Measurements from ENCODE around the gene GPATCH4.
"Not testable (repeated sequence)": the region's sequence is repeated elsewhere in the genome, so short reads cannot be mapped to it uniquely, and the experiment has no call there.

GPATCH4 gene

GRCh38 chr1:156591181-156591431 lies 10.2 kb downstream of the GPATCH4 start:
- H3K27me3 ChIP-seq (ENCODE audit: control insufficient read depth in 2 of 2, insufficient read depth in 2 of 2, low read length in 2 of 2) = no peaks in the 10 kb centered on the region
- no peaks in the 10 kb centered on the region for H3K9me3 ChIP-seq (ENCODE audit: control insufficient read depth in 2 of 2, low read length in 2 of 2)
- peaks cover 10 to 25% of the 10 kb centered on the region in 2 donors for H3K36me3 ChIP-seq (ENCODE audit: control insufficient read depth in 2 of 2, insufficient read depth in 2 of 2, low read length in 2 of 2)
- peaks cover 11 to 12% of the 10 kb centered on the region in 2 donors for H3K4me1 ChIP-seq (ENCODE audit: control insufficient read depth in 2 of 2, insufficient read depth in 2 of 2, low read length in 2 of 2)
- peak overlapping the region; percentile 81 to 88 for H3K27ac ChIP-seq (ENCODE audit: low read depth in 2 of 2, low read length in 2 of 2)
- H3K4me3 ChIP-seq (ENCODE audit: low read length in 2 of 2) = peak overlapping the region; percentile 66 to 96
- H3K9ac ChIP-seq (ENCODE audit: low read depth in 1 of 2, low read length in 2 of 2) = peak overlapping the region; percentile 79 to 96

- peak overlapping the region; percentile 66 to 96 for H3K4me3 ChIP-seq (ENCODE audit: low read length in 2 of 2)
Measured at GRCh38 chr1:156590326-156591180, 10.7 kb downstream of the GPATCH4 start.

GRCh38 chr1:156589546-156589945 lies 11.7 kb downstream of the GPATCH4 start:
- Histone ChIP-seq H3K9ac (ENCODE audit: low read depth in 1 of 2, low read length in 2 of 2) (no peak overlapping the region), H3K27ac (ENCODE audit: low read depth in 2 of 2, low read length in 2 of 2) (no peak overlapping the region), H3K9me3 (ENCODE audit: control insufficient read depth in 2 of 2, low read length in 2 of 2) (no peaks in the 10 kb centered on the region), H3K27me3 (ENCODE audit: control insufficient read depth in 2 of 2, insufficient read depth in 2 of 2, low read length in 2 of 2) (no peaks in the 10 kb centered on the region), H3K4me3 (ENCODE audit: low read length in 2 of 2) (no peak overlapping the region), H3K4me1 (ENCODE audit: control insufficient read depth in 2 of 2, insufficient read depth in 2 of 2, low read length in 2 of 2) (peaks cover 11 to 12% of the 10 kb centered on the region in 2 donors), H3K36me3 (ENCODE audit: control insufficient read depth in 2 of 2, insufficient read depth in 2 of 2, low read length in 2 of 2) (peaks cover 6 to 10% of the 10 kb centered on the region in 2 donors)

More at GRCh38 chr1:156590326-156591180, 10.7 kb downstream of the GPATCH4 start:
- no peaks in the 10 kb centered on the region for H3K27me3 ChIP-seq (ENCODE audit: control insufficient read depth in 2 of 2, insufficient read depth in 2 of 2, low read length in 2 of 2)
- H3K4me1 ChIP-seq (ENCODE audit: control insufficient read depth in 2 of 2, insufficient read depth in 2 of 2, low read length in 2 of 2) = peaks cover 11 to 12% of the 10 kb centered on the region in 2 donors
- peaks cover 6 to 20% of the 10 kb centered on the region in 2 donors for H3K36me3 ChIP-seq (ENCODE audit: control insufficient read depth in 2 of 2, insufficient read depth in 2 of 2, low read length in 2 of 2)
- H3K9me3 ChIP-seq (ENCODE audit: control insufficient read depth in 2 of 2, low read length in 2 of 2) = no peaks in the 10 kb centered on the region
- peak overlapping the region; percentile 79 to 96 for H3K9ac ChIP-seq (ENCODE audit: low read depth in 1 of 2, low read length in 2 of 2)
- H3K27ac ChIP-seq (ENCODE audit: low read depth in 2 of 2, low read length in 2 of 2) = peak overlapping the region; percentile 81 to 88

GRCh38 chr1:156587927-156588326 lies 13.4 kb downstream of the GPATCH4 start:
- H3K36me3 ChIP-seq (ENCODE audit: control insufficient read depth in 2 of 2, insufficient read depth in 2 of 2, low read length in 2 of 2); H3K27me3 ChIP-seq (ENCODE audit: control insufficient read depth in 2 of 2, insufficient read depth in 2 of 2, low read length in 2 of 2); H3K4me3 ChIP-seq (ENCODE audit: low read length in 2 of 2); H3K27ac ChIP-seq (ENCODE audit: low read depth in 2 of 2, low read length in 2 of 2); H3K9ac ChIP-seq (ENCODE audit: low read depth in 1 of 2, low read length in 2 of 2); H3K9me3 ChIP-seq (ENCODE audit: control insufficient read depth in 2 of 2, low read length in 2 of 2): not testable (repeated sequence)
- H3K4me1 ChIP-seq (ENCODE audit: control insufficient read depth in 2 of 2, insufficient read depth in 2 of 2, low read length in 2 of 2) = peaks cover 12 to 14% of the 10 kb centered on the region in 2 donors

GRCh38 chr1:156586892-156587477 lies 14.3 kb downstream of the GPATCH4 start:
- Histone ChIP-seq H3K9ac (ENCODE audit: low read depth in 1 of 2, low read length in 2 of 2) (no peak overlapping the region), H3K4me3 (ENCODE audit: low read length in 2 of 2) (no peak overlapping the region), H3K27ac (ENCODE audit: low read depth in 2 of 2, low read length in 2 of 2) (peak overlapping the region in 1 of 2 donors; percentile 20), H3K4me1 (ENCODE audit: control insufficient read depth in 2 of 2, insufficient read depth in 2 of 2, low read length in 2 of 2) (peaks cover 7 to 10% of the 10 kb centered on the region in 2 donors), H3K36me3 (ENCODE audit: control insufficient read depth in 2 of 2, insufficient read depth in 2 of 2, low read length in 2 of 2) (no peaks in the 10 kb centered on the region), H3K9me3 (ENCODE audit: control insufficient read depth in 2 of 2, low read length in 2 of 2) (no peaks in the 10 kb centered on the region), H3K27me3 (ENCODE audit: control insufficient read depth in 2 of 2, insufficient read depth in 2 of 2, low read length in 2 of 2) (no peaks in the 10 kb centered on the region)

GRCh38 chr1:156586323-156586722 lies 15.0 kb downstream of the GPATCH4 start:
- H3K4me1 ChIP-seq (ENCODE audit: control insufficient read depth in 2 of 2, insufficient read depth in 2 of 2, low read length in 2 of 2) = peaks cover 6 to 9% of the 10 kb centered on the region in 2 donors
- H3K4me3 ChIP-seq (ENCODE audit: low read length in 2 of 2) = no peak overlapping the region
- H3K36me3 ChIP-seq (ENCODE audit: control insufficient read depth in 2 of 2, insufficient read depth in 2 of 2, low read length in 2 of 2) = no peaks in the 10 kb centered on the region
- no peak overlapping the region for H3K27ac ChIP-seq (ENCODE audit: low read depth in 2 of 2, low read length in 2 of 2)
- H3K9me3 ChIP-seq (ENCODE audit: control insufficient read depth in 2 of 2, low read length in 2 of 2) = no peaks in the 10 kb centered on the region
- no peaks in the 10 kb centered on the region for H3K27me3 ChIP-seq (ENCODE audit: control insufficient read depth in 2 of 2, insufficient read depth in 2 of 2, low read length in 2 of 2)
- H3K9ac ChIP-seq (ENCODE audit: low read depth in 1 of 2, low read length in 2 of 2) = no peak overlapping the region

GRCh38 chr1:156584813-156585212 lies 16.5 kb downstream of the GPATCH4 start:
- H3K9me3 ChIP-seq (ENCODE audit: control insufficient read depth in 2 of 2, low read length in 2 of 2) = no peaks in the 10 kb centered on the region
- H3K4me3 ChIP-seq (ENCODE audit: low read length in 2 of 2) = no peak overlapping the region
- no peaks in the 10 kb centered on the region for H3K36me3 ChIP-seq (ENCODE audit: control insufficient read depth in 2 of 2, insufficient read depth in 2 of 2, low read length in 2 of 2)
- H3K27me3 ChIP-seq (ENCODE audit: control insufficient read depth in 2 of 2, insufficient read depth in 2 of 2, low read length in 2 of 2) = no peaks in the 10 kb centered on the region
- peaks cover 0 to 3% of the 10 kb centered on the region in 2 donors for H3K4me1 ChIP-seq (ENCODE audit: control insufficient read depth in 2 of 2, insufficient read depth in 2 of 2, low read length in 2 of 2)
- H3K27ac ChIP-seq (ENCODE audit: low read depth in 2 of 2, low read length in 2 of 2) = no peak overlapping the region
- no peak overlapping the region for H3K9ac ChIP-seq (ENCODE audit: low read depth in 1 of 2, low read length in 2 of 2)

- no peaks in the 10 kb centered on the region for H3K27me3 ChIP-seq (ENCODE audit: control insufficient read depth in 2 of 2, insufficient read depth in 2 of 2, low read length in 2 of 2)
- H3K36me3 ChIP-seq (ENCODE audit: control insufficient read depth in 2 of 2, insufficient read depth in 2 of 2, low read length in 2 of 2) = no peaks in the 10 kb centered on the region
Measured at GRCh38 chr1:156583821-156584622, 17.3 kb downstream of the GPATCH4 start.

GRCh38 chr1:156582388-156583017 lies 18.8 kb downstream of the GPATCH4 start:
- Histone ChIP-seq H3K9me3 (ENCODE audit: control insufficient read depth in 2 of 2, low read length in 2 of 2) (no peaks in the 10 kb centered on the region), H3K27ac (ENCODE audit: low read depth in 2 of 2, low read length in 2 of 2) (no peak overlapping the region), H3K9ac (ENCODE audit: low read depth in 1 of 2, low read length in 2 of 2) (no peak overlapping the region)

More at GRCh38 chr1:156583821-156584622, 17.3 kb downstream of the GPATCH4 start:
- no peak overlapping the region for H3K27ac ChIP-seq (ENCODE audit: low read depth in 2 of 2, low read length in 2 of 2)
- no peak overlapping the region for H3K4me3 ChIP-seq (ENCODE audit: low read length in 2 of 2)
- H3K9me3 ChIP-seq (ENCODE audit: control insufficient read depth in 2 of 2, low read length in 2 of 2) = no peaks in the 10 kb centered on the region
- H3K4me1 ChIP-seq (ENCODE audit: control insufficient read depth in 2 of 2, insufficient read depth in 2 of 2, low read length in 2 of 2) = peaks cover 0 to 3% of the 10 kb centered on the region in 2 donors
- H3K9ac ChIP-seq (ENCODE audit: low read depth in 1 of 2, low read length in 2 of 2) = no peak overlapping the region

More at GRCh38 chr1:156582388-156583017, 18.8 kb downstream of the GPATCH4 start:
- no peaks in the 10 kb centered on the region for H3K27me3 ChIP-seq (ENCODE audit: control insufficient read depth in 2 of 2, insufficient read depth in 2 of 2, low read length in 2 of 2)
- peaks cover 0 to 6% of the 10 kb centered on the region in 2 donors for H3K4me1 ChIP-seq (ENCODE audit: control insufficient read depth in 2 of 2, insufficient read depth in 2 of 2, low read length in 2 of 2)
- H3K36me3 ChIP-seq (ENCODE audit: control insufficient read depth in 2 of 2, insufficient read depth in 2 of 2, low read length in 2 of 2) = no peaks in the 10 kb centered on the region
- H3K4me3 ChIP-seq (ENCODE audit: low read length in 2 of 2) = peak overlapping the region in 1 of 2 donors; percentile 26
